NOMO-1 (cell line): Measurements from ENCODE around the gene CCZ1B.
"Not testable (repeated sequence)": the region's sequence is repeated elsewhere in the genome, so short reads cannot be mapped to it uniquely, and the experiment has no call there.

Source experiments
- DNase-seq, 2 experiments: peaks; one replicate each; lab custom pipeline; 2025; ENCODE audit not compliant: unreplicated experiment in 2 of 2; lab: John Stamatoyannopoulos, UW

Gene CCZ1B

GRCh38 chr7:6831018-6831725, 5.1 kb upstream of the CCZ1B start:
- DNase-seq: no peak

GRCh38 chr7:6830026-6830425, 4.0 kb upstream of the CCZ1B start:
- not testable (repeated sequence) for DNase-seq

GRCh38 chr7:6829616-6830015, 3.5 kb upstream of the CCZ1B start:
- not testable (repeated sequence) for DNase-seq

- DNase-seq: not testable (repeated sequence)
Measured at GRCh38 chr7:6827180-6827579, 1.1 kb upstream of the CCZ1B start.

GRCh38 chr7:6825236-6826125, 594 bp downstream of the CCZ1B start:
- not testable (repeated sequence) for DNase-seq

- DNase-seq: not testable (repeated sequence)
Measured at GRCh38 chr7:6821622-6822021, 4.5 kb downstream of the CCZ1B start.

GRCh38 chr7:6815470-6815869, 10.6 kb downstream of the CCZ1B start:
- DNase-seq: not testable (repeated sequence)

GRCh38 chr7:6813011-6813410, 13.1 kb downstream of the CCZ1B start:
- not testable (repeated sequence) for DNase-seq

- not testable (repeated sequence) for DNase-seq
Measured at GRCh38 chr7:6807959-6808358, 18.1 kb downstream of the CCZ1B start.

- DNase-seq: not testable (repeated sequence)
Measured at GRCh38 chr7:6807393-6807918, 18.6 kb downstream of the CCZ1B start.

GRCh38 chr7:6800331-6800730, 25.7 kb downstream of the CCZ1B start:
- not testable (repeated sequence) for DNase-seq

GRCh38 chr7:6799887-6800286, 26.2 kb downstream of the CCZ1B start:
- not testable (repeated sequence) for DNase-seq

GRCh38 chr7:6798047-6798446, 28.0 kb downstream of the CCZ1B start:
- DNase-seq: not testable (repeated sequence)

- not testable (repeated sequence) for DNase-seq
Measured at GRCh38 chr7:6797218-6797617, 28.9 kb downstream of the CCZ1B start.

- DNase-seq: not testable (repeated sequence)
Measured at GRCh38 chr7:6794276-6794675, 31.8 kb downstream of the CCZ1B start.

- not testable (repeated sequence) for DNase-seq
Measured at GRCh38 chr7:6792113-6792872, 33.8 kb downstream of the CCZ1B start.

GRCh38 chr7:6789353-6789752, 36.7 kb downstream of the CCZ1B start:
- not testable (repeated sequence) for DNase-seq

- not testable (repeated sequence) for DNase-seq
Measured at GRCh38 chr7:6781581-6781980, 44.5 kb downstream of the CCZ1B start.

- DNase-seq: not testable (repeated sequence)
Measured at GRCh38 chr7:6761186-6761585, 64.9 kb downstream of the CCZ1B start.

GRCh38 chr7:6753964-6754363, 72.1 kb downstream of the CCZ1B start, which contains the start of gene RSPH10B2:
RSPH10B2 (plus strand) TSS chr7:6754103; CDS start chr7:6757678, 3,575 bp downstream.
- not testable (repeated sequence) for DNase-seq
